BJ (cell line): ENCODE results near the gene DNAJC17. TPM values are rescaled to one million over a fixed set of nuclear protein-coding genes. Genes with fewer than 3 reads are reported as not detected.

Source experiments
- CTCF ChIA-PET: fragments of 350-600 bp; formaldehyde crosslinking; extraction: SDS; loops from one replicate; lab custom pipeline; 2021; ENCODE audit warnings: antibody characterized with exemption, inconsistent platforms; lab: Yijun Ruan, JAX
- POLR2A ChIA-PET: fragments of 300-600 bp; sonication (Branson Sonifier 250); formaldehyde crosslinking; extraction: SDS; loops from one replicate; lab custom pipeline; 2021; ENCODE audit warnings: antibody characterized with exemption; lab: Charles Lee
- DNase-seq: peaks from one replicate; pipeline ENCODE4 v3.0.0-alpha.2; 2011; ENCODE audit warnings: low read depth
- H3K27me3 ChIP-seq: 2 replicates; pipeline ENCODE4 v1.6.0; 2011; ENCODE audit warnings: low read length; ENCODE audit not compliant: control insufficient read depth, insufficient read depth
- H3K36me3 ChIP-seq: 2 replicates; pipeline ENCODE4 v1.5.1; 2011; ENCODE audit warnings: low read length; ENCODE audit not compliant: control insufficient read depth, insufficient read depth
- H3K4me3 ChIP-seq: 2 replicates; pipeline ENCODE4 v1.5.1; 2011; ENCODE audit warnings: low read depth, mild to moderate bottlenecking, control low read depth, low read length
- CTCF ChIP-seq: IDR thresholded peaks from 2 replicates; pipeline ENCODE4 v1.5.1; 2011; ENCODE audit warnings: low read depth, mild to moderate bottlenecking, control low read depth, inconsistent platforms, low read length, moderate library complexity; ENCODE audit not compliant: insufficient read depth
- polyA plus RNA-seq: library from polyadenylated mRNA; depleted of rRNA; stranded (reverse); fragments of >200 nt; gene quantifications from 2 replicates; pipeline ENCODE4 v1.2.3, GENCODE V29; 2011

Gene DNAJC17
- polyA plus RNA-seq, 1 experiment, result 37.1 TPM

DNA sequence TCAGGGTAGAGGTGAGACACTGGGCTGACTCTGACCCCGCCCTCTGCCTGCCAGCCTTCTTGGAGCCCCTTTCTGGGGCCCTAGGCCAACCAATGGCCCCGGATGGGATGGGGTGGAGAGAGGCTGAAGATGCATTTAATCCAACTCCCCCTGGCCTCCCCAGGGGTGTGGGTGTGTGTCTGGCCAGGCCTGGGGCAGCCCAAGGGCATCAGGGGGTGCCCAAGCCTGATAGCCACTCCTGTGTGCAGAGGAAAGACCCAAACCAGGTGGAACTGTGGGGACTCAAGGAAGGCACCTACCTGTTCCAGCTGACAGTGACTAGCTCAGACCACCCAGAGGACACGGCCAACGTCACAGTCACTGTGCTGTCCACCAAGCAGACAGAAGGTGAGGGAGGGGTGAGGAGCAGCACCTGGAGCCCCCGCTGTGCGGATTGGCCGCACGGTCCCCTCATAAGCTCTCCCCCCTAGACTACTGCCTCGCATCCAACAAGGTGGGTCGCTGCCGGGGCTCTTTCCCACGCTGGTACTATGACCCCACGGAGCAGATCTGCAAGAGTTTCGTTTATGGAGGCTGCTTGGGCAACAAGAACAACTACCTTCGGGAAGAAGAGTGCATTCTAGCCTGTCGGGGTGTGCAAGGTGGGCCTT, 46.1 kb upstream of the DNAJC17 start:
- ChIA-PET CTCF (interaction anchor here (1.9 kb wide), 1 partner anchor 14 kb away, joined by 10 read pairs; no protein-coding TSS in a partner anchor), POLR2A (interaction anchor here (0.6 kb wide), 1 partner anchor 41 kb away, joined by 3 read pairs; the partner anchor contains the start of gene VPS18)
- Histone ChIP-seq H3K4me3 (no peak overlapping the region), H3K36me3 (no peaks in the 10 kb centered on the region), H3K27me3 (no peaks in the 10 kb centered on the region)
- TF ChIP-seq CTCF, result no peak
- no peak for DNase-seq

DNA sequence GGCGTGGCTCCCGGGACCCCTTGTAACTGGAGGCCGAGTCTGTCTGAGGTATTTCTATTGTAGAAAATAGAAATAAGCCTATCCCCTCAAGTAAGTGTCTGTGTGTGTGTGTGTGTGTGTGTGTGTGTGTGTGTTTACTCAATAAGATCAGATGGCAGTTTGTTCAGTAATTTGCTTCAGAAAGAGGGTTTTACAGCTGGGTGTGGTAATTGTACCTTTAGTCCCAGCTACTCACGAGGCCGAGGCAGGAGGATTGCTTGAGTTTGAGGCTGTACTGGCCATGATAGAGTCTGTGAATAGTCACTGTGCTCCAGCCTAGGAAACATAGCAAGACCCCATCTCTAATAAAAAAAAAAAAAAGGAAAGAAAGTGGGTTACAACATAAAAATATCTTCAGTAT, 45.3 kb upstream of the DNAJC17 start:
- CTCF ChIA-PET, result interaction anchor here (1.9 kb wide), 1 partner anchor 13 kb away, joined by 10 read pairs; no protein-coding TSS in a partner anchor
- no peak for TF ChIP-seq CTCF
- POLR2A ChIA-PET, result interaction anchor here (0.6 kb wide), 1 partner anchor 42 kb away, joined by 3 read pairs; the partner anchor contains the start of gene VPS18
- Histone ChIP-seq H3K27me3 (0 out of 2 replicates have a peak, but pooled peaks cover 1% of the 10 kb centered on the region), H3K36me3 (no peaks in the 10 kb centered on the region), H3K4me3 (no peak overlapping the region)
- DNase-seq, result no peak

DNA sequence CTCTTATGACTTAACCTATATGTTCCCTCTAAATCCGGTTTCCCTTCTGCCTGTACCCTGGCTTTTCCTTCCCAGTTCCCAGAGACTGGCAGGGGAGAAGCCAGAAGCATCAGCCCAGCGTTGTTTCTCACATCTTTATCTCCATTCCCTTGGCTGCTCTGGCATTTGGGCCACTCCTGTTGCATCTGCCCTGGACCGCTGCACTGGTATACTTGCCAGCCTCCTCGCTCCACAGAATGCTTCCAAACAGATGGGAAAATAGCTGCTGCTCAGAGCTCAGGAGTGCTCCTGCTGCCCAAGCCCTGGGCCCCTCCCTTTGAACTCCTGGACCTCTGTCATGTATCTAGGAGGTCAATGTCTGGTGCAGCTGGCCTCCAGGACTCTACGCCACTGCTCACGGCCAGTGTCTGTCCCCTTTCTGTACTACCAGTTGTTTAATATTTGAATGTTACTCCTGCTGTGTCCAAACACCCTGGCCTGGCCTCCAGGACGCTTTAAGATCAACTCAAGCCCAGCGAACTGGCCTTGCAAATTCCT, 43.4 kb upstream of the DNAJC17 start:
- Histone ChIP-seq H3K4me3 (no peak overlapping the region), H3K36me3 (no peaks in the 10 kb centered on the region), H3K27me3 (0 out of 2 replicates have a peak, but pooled peaks cover 1% of the 10 kb centered on the region)
- ChIA-PET CTCF (interaction anchor here (1.5 to 8.3 kb wide), 2 partner anchors 7 to 41 kb away, joined by 5 to 81 read pairs; no protein-coding TSS in a partner anchor), POLR2A (no interaction called here)
- no peak for TF ChIP-seq CTCF
- DNase-seq, result no peak

- POLR2A ChIA-PET, result no interaction called here
- no peak for TF ChIP-seq CTCF
- H3K27me3 ChIP-seq, result peaks cover 12% of the 10 kb centered on the region
Observed at GRCh38 chr15:40847223-40847961, 40.1 kb upstream of the DNAJC17 start.

DNA sequence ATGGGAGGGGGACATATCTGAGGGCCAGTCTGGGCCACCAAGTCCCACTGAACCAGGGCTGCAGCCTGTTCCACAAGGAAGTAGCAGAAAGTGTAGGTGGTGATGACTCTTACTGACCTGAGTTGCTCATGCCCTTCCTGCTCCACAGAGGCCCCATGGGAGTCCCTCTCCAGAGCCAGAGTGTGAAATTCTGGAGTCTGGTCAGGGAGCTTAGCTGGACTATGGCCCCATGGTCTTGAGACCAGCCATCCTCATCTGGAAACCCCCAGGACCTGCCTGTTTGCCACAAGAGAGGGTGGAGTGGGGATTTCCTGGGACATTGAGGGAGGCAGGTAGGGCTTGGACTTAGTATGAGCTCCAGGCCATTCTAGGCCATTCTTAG, 39.6 kb upstream of the DNAJC17 start:
- no peak for TF ChIP-seq CTCF
- H3K4me3 ChIP-seq, result no peak overlapping the region
- H3K36me3 ChIP-seq, result no peaks in the 10 kb centered on the region
- DNase-seq, result no peak
- ChIA-PET POLR2A (no interaction called here), CTCF (interaction anchor here (1.7 to 8.3 kb wide), 3 partner anchors 11 to 45 kb away, joined by 8 to 81 read pairs (median 9); no protein-coding TSS in a partner anchor)
- peaks cover 15% of the 10 kb centered on the region for H3K27me3 ChIP-seq

More at GRCh38 chr15:40847223-40847961, 40.1 kb upstream of the DNAJC17 start:
- Histone ChIP-seq H3K4me3 (no peak overlapping the region), H3K36me3 (no peaks in the 10 kb centered on the region)
- no peak for DNase-seq
- CTCF ChIA-PET, result interaction anchor here (1.7 to 8.3 kb wide), 3 partner anchors 11 to 45 kb away, joined by 8 to 81 read pairs (median 9); no protein-coding TSS in a partner anchor
